Measurements from ENCODE around the gene FAM13A.

FAM13A gene

DNA sequence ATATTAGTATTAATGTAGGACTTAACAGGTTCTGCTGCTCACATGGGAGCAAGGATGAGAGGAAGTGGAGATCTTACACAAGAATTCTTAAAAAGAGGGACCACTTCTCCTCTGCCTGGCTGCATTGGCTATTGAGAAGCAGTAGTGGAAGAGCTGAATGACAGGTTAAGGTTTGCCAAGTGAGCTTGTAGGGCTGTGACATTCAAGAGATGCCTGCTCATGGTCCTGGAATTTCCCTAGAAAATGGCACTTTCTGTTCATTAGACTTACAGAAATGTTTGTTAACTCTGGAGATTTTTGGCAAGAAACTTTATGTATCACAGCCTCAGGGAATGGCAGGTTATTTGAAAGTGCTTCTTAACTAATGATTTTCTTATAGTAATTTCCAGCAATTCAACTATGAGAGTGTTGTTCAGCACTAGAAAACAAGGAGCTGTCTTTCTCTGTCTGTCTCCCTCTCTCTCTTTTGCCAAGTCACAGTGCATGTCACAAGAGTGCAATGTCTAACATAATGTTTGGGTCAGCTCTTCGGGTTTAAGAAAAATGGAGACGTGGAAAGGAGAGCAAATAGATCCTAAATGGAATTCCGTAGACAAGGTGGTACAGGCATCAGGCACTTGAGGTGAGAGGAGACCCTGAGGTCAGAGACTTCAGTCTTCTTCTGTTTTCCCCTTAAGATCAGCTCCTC is 351.0 kb downstream of the FAM13A start:
- no peak for DNase-seq (ENCODE audit: extremely low spot score)
- ChIA-PET CTCF (interaction anchor here (0.6 to 1.7 kb wide), 5 partner anchors 21 to 437 kb away, joined by 3 to 11 read pairs (median 5); no protein-coding TSS in a partner anchor), POLR2A (no interaction called here)
- no peak for TF ChIP-seq ELF4 (IDR thresholded peaks at IDR 0.05)
- no peak for TF ChIP-seq TARDBP (IDR thresholded peaks at IDR 0.05)
- no peak for TF ChIP-seq FOXK2 (IDR thresholded peaks at IDR 0.05)
- TF ChIP-seq ARNT (IDR thresholded peaks at IDR 0.05): no peak
- no peak for TF ChIP-seq ZNF384 (IDR thresholded peaks at IDR 0.05)
- no peak for TF ChIP-seq BHLHE40 (IDR thresholded peaks at IDR 0.05; ENCODE audit: borderline replicate concordance)
- TF ChIP-seq, protein P1, sequence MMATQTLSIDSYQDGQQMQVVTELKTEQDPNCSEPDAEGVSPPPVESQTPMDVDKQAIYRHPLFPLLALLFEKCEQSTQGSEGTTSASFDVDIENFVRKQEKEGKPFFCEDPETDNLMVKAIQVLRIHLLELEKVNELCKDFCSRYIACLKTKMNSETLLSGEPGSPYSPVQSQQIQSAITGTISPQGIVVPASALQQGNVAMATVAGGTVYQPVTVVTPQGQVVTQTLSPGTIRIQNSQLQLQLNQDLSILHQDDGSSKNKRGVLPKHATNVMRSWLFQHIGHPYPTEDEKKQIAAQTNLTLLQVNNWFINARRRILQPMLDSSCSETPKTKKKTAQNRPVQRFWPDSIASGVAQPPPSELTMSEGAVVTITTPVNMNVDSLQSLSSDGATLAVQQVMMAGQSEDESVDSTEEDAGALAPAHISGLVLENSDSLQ (IDR thresholded peaks at IDR 0.05): no peak
- no peak for TF ChIP-seq HDGF (IDR thresholded peaks at IDR 0.05; ENCODE audit: borderline replicate concordance)
- TF ChIP-seq L3MBTL2 (conservative IDR thresholded peaks at IDR 0.05): no peak
- TF ChIP-seq LEF1 (IDR thresholded peaks at IDR 0.05; ENCODE audit: borderline replicate concordance): no peak
- TF ChIP-seq FOXA1 (IDR thresholded peaks at IDR 0.05): no peak
- TF ChIP-seq FOXM1 (IDR thresholded peaks at IDR 0.05; ENCODE audit: borderline replicate concordance): no peak
- no peak for TF ChIP-seq CTBP1 (IDR thresholded peaks at IDR 0.05; ENCODE audit: borderline replicate concordance)

DNA sequence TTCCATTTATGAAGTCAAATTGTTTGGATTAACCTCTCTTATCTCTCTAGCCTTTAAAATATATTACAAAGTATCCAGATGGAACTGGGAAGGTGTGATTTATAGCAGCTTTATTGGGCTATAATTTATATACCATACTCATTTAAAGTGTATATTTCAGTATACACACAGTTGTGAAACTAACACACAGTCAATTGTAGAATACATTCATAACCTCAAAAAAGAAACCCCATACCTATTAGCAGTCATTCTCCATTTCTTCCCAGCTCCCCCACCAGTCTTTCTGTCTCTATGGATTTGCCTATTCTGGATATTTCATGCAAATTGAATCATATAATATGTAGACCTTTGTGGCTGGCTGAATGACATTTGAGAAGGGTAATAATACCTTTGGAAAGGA is 351.8 kb downstream of the FAM13A start:
- CTCF ChIA-PET: interaction anchor here (1.7 kb wide), 1 partner anchor 108 kb away, joined by 3 read pairs; no protein-coding TSS in a partner anchor
- POLR2A ChIA-PET: no interaction called here
- TF ChIP-seq NFRKB (IDR thresholded peaks at IDR 0.05) (no peak), FOXM1 (IDR thresholded peaks at IDR 0.05; ENCODE audit: borderline replicate concordance) (no peak), CTBP1 (IDR thresholded peaks at IDR 0.05; ENCODE audit: borderline replicate concordance) (no peak), L3MBTL2 (conservative IDR thresholded peaks at IDR 0.05) (no peak), ELF4 (IDR thresholded peaks at IDR 0.05) (no peak), SUZ12 (IDR thresholded peaks at IDR 0.05) (no peak), BHLHE40 (IDR thresholded peaks at IDR 0.05; ENCODE audit: borderline replicate concordance) (no peak), SP1 (IDR thresholded peaks at IDR 0.05) (no peak), TARDBP (IDR thresholded peaks at IDR 0.05) (no peak), FOXA1 (IDR thresholded peaks at IDR 0.05) (no peak), ARNT (IDR thresholded peaks at IDR 0.05) (no peak), HDGF (IDR thresholded peaks at IDR 0.05; ENCODE audit: borderline replicate concordance) (no peak), FOXK2 (IDR thresholded peaks at IDR 0.05) (no peak)
- TF ChIP-seq, protein P1 (IDR thresholded peaks at IDR 0.05): no peak
- DNase-seq (ENCODE audit: extremely low spot score): no peak

DNA sequence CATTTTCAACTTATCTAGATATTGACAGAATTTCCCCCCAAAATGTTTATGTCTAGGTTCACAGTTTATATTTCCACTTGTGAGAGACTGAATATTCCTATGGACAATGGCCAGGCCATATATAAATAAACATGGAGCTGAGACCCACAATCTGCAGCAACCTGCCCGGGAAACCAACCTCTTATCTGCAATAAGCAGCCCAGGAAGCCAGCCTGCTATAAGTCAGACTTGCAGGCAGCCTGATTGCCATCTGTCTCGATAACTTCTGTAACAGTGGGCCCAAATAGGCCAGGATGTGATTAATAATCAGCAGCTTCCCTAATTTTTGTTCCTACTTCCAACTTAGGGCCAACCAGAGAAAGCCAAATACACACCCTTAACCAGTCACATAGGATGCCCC is 354.2 kb downstream of the FAM13A start:
- TF ChIP-seq HDGF (IDR thresholded peaks at IDR 0.05; ENCODE audit: borderline replicate concordance) (no peak), NFRKB (IDR thresholded peaks at IDR 0.05) (no peak), FOXK2 (IDR thresholded peaks at IDR 0.05) (no peak), TARDBP (IDR thresholded peaks at IDR 0.05) (no peak), ELF4 (IDR thresholded peaks at IDR 0.05) (no peak), BHLHE40 (IDR thresholded peaks at IDR 0.05; ENCODE audit: borderline replicate concordance) (no peak), SP1 (IDR thresholded peaks at IDR 0.05) (no peak), FOXM1 (IDR thresholded peaks at IDR 0.05; ENCODE audit: borderline replicate concordance) (no peak), ARNT (IDR thresholded peaks at IDR 0.05) (no peak), ZNF384 (IDR thresholded peaks at IDR 0.05) (no peak), FOXA1 (IDR thresholded peaks at IDR 0.05) (no peak), SUZ12 (IDR thresholded peaks at IDR 0.05) (no peak), CTBP1 (IDR thresholded peaks at IDR 0.05; ENCODE audit: borderline replicate concordance) (no peak), LEF1 (IDR thresholded peaks at IDR 0.05; ENCODE audit: borderline replicate concordance) (no peak), L3MBTL2 (conservative IDR thresholded peaks at IDR 0.05) (no peak)
- TF ChIP-seq, protein P1 (IDR thresholded peaks at IDR 0.05): no peak
- DNase-seq (ENCODE audit: extremely low spot score): no peak
- CTCF ChIA-PET: no interaction called here
- POLR2A ChIA-PET: no interaction called here

DNA sequence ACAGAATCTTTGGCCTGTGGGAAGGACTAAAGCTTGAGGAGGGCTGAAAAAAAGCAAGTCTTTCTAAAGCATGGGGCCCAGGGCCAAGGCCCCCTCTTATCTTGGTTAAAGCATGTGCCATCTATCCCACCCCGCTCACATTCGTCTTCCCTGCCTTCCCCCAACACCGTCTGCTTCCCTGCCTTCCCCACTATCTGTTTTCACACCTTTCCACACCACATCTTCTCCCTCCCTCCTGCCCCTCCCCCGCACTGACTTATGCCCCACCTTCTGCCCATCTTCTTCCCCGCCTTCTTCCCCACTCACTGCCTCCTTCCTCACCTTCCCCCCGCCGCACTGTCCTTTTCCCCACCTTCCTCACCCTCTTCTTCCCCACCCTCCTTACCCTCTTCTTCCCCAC is 358.5 kb downstream of the FAM13A start:
- POLR2A ChIA-PET: no interaction called here
- CTCF ChIA-PET: no interaction called here
- TF ChIP-seq CTBP1 (IDR thresholded peaks at IDR 0.05; ENCODE audit: borderline replicate concordance) (no peak), FOXA1 (IDR thresholded peaks at IDR 0.05) (no peak), TARDBP (IDR thresholded peaks at IDR 0.05) (no peak), NFRKB (IDR thresholded peaks at IDR 0.05) (no peak), SUZ12 (IDR thresholded peaks at IDR 0.05) (no peak), FOXM1 (IDR thresholded peaks at IDR 0.05; ENCODE audit: borderline replicate concordance) (no peak), LEF1 (IDR thresholded peaks at IDR 0.05; ENCODE audit: borderline replicate concordance) (no peak), HDGF (IDR thresholded peaks at IDR 0.05; ENCODE audit: borderline replicate concordance) (no peak), ARNT (IDR thresholded peaks at IDR 0.05) (no peak), ELF4 (IDR thresholded peaks at IDR 0.05) (no peak)
- TF ChIP-seq, protein P1 (IDR thresholded peaks at IDR 0.05): no peak
- no peak for DNase-seq (ENCODE audit: extremely low spot score)

DNA sequence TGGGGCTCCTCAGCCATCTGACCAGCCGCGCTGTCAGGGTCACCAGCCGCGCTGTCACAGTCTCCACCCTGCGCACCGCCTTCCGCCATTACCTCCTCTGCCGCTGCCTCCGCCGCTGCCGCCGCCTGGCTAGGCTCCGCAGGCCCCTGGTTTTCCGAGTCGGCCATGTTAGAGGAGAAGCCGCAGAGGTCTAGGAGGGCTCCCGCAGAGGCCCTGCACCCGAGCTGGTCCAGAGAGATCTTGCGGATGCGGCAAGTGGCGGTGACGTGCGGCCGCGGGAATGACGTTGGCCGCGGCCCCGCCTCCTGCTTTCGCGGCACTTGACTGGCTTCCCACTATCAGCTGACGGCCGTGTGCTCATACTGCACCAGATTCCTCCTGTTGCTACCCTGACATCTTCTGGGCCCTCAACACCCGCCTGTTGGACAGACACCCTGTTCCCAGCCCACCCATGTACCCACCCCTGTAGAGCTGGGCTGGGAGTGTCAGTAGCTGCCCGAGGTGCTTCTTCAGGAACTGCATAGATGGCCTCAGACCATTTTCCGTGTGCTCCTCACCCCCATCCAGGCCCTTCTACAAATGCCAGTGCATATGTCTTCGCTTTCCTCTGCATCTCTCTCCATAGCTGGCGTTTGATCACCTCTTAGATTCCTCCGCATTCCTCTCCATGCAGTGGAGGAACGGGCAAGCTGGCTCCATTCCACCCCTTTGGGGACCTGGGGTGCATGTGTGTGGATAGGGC is 359.2 kb downstream of the FAM13A start, which contains the start of gene NAP1L5:
NAP1L5 (minus strand) TSS at position 242 of the 742 bp plus-strand sequence; CDS start at position 167, 75 bp downstream.
- CTCF ChIA-PET: no interaction called here
- POLR2A ChIA-PET: no interaction called here
- no peak for DNase-seq (ENCODE audit: extremely low spot score)
- TF ChIP-seq SUZ12 (IDR thresholded peaks at IDR 0.05): no peak
- no peak for TF ChIP-seq BHLHE40 (IDR thresholded peaks at IDR 0.05; ENCODE audit: borderline replicate concordance)
- TF ChIP-seq TARDBP (IDR thresholded peaks at IDR 0.05): no peak
- TF ChIP-seq SP1 (IDR thresholded peaks at IDR 0.05): no peak
- no peak for TF ChIP-seq LEF1 (IDR thresholded peaks at IDR 0.05; ENCODE audit: borderline replicate concordance)

All from HEK293T (cell line).